DND-41 (cell line): ENCODE data around the gene LPIN1.

Experiments
- CTCF ChIP-seq: IDR thresholded peaks from 2 replicates; pipeline ENCODE4 v1.5.1; 2012; ENCODE audit warnings: borderline replicate concordance, low read length, moderate library complexity, mild to moderate bottlenecking; ENCODE audit not compliant: poor library complexity, severe bottlenecking; ENCODE audit errors: extremely low read depth
- EZH2 ChIP-seq: IDR thresholded peaks from 3 replicates; pipeline ENCODE4 v1.6.1; 2012; ENCODE audit warnings: borderline replicate concordance, low read depth, mild to moderate bottlenecking, moderate library complexity, low read length, inconsistent platforms; ENCODE audit not compliant: severe bottlenecking

- TF ChIP-seq CTCF: no peak
- no peak for TF ChIP-seq EZH2
These were observed 126.5 kb downstream of the LPIN1 start for GRCh38 chr2:11872948-11873269.
